CD14-positive monocyte (primary cell): ENCODE data around the gene COL11A1. TPM values are rescaled to one million over a fixed set of nuclear protein-coding genes. Genes with fewer than 3 reads are reported as not detected.

Experiments used
- DNase-seq, 3 donors: peaks; one replicate each; pipeline ENCODE4 v3.0.0-alpha.2; 2011 to 2022
- H2AFZ ChIP-seq: 2 replicates; pipeline ENCODE4 v1.6.0; 2012; ENCODE audit warnings: mild to moderate bottlenecking, low read depth, low read length, inconsistent platforms; ENCODE audit not compliant: insufficient read depth, poor library complexity, severe bottlenecking
- H3K27ac ChIP-seq, 2 donors: 1 replicate in 1 of 2; 2 replicates in 1 of 2; pipeline ENCODE4 v1.5.1; 2012 to 2013; ENCODE audit warnings: low read length in 2 of 2, control low read depth in 1 of 2, inconsistent platforms in 1 of 2, low read depth in 1 of 2, mild to moderate bottlenecking in 1 of 2
- H3K27me3 ChIP-seq, 2 donors: one replicate each; pipeline versions ENCODE4 v1.6.0 to v1.6.1; 2011 to 2013; ENCODE audit warnings: low read length in 2 of 2; ENCODE audit not compliant: control insufficient read depth in 2 of 2, insufficient read depth in 2 of 2
- H3K36me3 ChIP-seq, 2 donors: replicated peaks in 1 of 2; 1 replicate in 1 of 2; 2 replicates in 1 of 2; pipeline versions ENCODE4 v1.5.1 to v1.6.1; 2012 to 2013; ENCODE audit warnings: low read length in 2 of 2, control low read depth in 1 of 2, inconsistent platforms in 1 of 2, mild to moderate bottlenecking in 1 of 2; ENCODE audit not compliant: insufficient read depth in 2 of 2, control insufficient read depth in 1 of 2
- H3K4me1 ChIP-seq, 2 donors: 1 replicate in 1 of 2; 2 replicates in 1 of 2; pipeline versions ENCODE4 v1.5.1 to v1.6.1; 2012 to 2013; ENCODE audit warnings: low read length in 2 of 2, control low read depth in 1 of 2, inconsistent platforms in 1 of 2, mild to moderate bottlenecking in 1 of 2, moderate library complexity in 1 of 2; ENCODE audit not compliant: insufficient read depth in 2 of 2, control insufficient read depth in 1 of 2
- H3K4me2 ChIP-seq: replicated peaks from 2 replicates; pipeline ENCODE3; 2012; ENCODE audit warnings: low read length, moderate library complexity, mild to moderate bottlenecking; ENCODE audit not compliant: poor library complexity, severe bottlenecking; ENCODE audit errors: extremely low read depth
- H3K4me3 ChIP-seq, 3 experiments: fragments of 200-600 bp in 1 of 3; sonication (generic) in 1 of 3; replicated peaks in 1 of 3; 1 replicate in 2 of 3; 2 replicates in 1 of 3; pipeline ENCODE4 v1.5.1; 2011 to 2013; ENCODE audit warnings: low read length in 3 of 3, mild to moderate bottlenecking in 3 of 3, control low read depth in 2 of 3, low read depth in 2 of 3, inconsistent platforms in 1 of 3, moderate library complexity in 1 of 3
- H3K79me2 ChIP-seq: 2 replicates; pipeline ENCODE4 v1.6.0; 2012; ENCODE audit warnings: mild to moderate bottlenecking, control low read depth, inconsistent platforms, low read length, moderate library complexity; ENCODE audit not compliant: insufficient read depth
- H3K9ac ChIP-seq: 2 replicates; pipeline ENCODE4 v1.6.0; 2017; ENCODE audit warnings: low read length, mild to moderate bottlenecking; ENCODE audit not compliant: insufficient read depth, poor library complexity, severe bottlenecking
- H3K9me3 ChIP-seq, 2 donors: replicated peaks in 1 of 2; 1 replicate in 1 of 2; 2 replicates in 1 of 2; pipeline versions ENCODE4 v1.5.1 to v1.6.1; 2012 to 2013; ENCODE audit warnings: low read length in 2 of 2, control low read depth in 1 of 2; ENCODE audit not compliant: control insufficient read depth in 1 of 2, insufficient read depth in 1 of 2
- H4K20me1 ChIP-seq: 2 replicates; pipeline ENCODE4 v1.6.0; 2012; ENCODE audit warnings: mild to moderate bottlenecking, low read length, control low read depth, moderate library complexity; ENCODE audit not compliant: insufficient read depth
- H3K27ac Mint-ChIP-seq, 7 donors: one replicate each; pipeline ENCODE4 v1.8.0; 2020; ENCODE audit warnings: mild to moderate bottlenecking in 7 of 7, mixed read lengths in 7 of 7, moderate library complexity in 6 of 7, inconsistent platforms in 2 of 7
- H3K27me3 Mint-ChIP-seq, 3 donors: one replicate each; pipeline ENCODE4 v1.8.0; 2021 to 2022; ENCODE audit warnings: low read depth in 3 of 3, mild to moderate bottlenecking in 3 of 3, mixed read lengths in 3 of 3, moderate library complexity in 3 of 3, inconsistent platforms in 1 of 3
- H3K36me3 Mint-ChIP-seq, 2 donors: one replicate each; pipeline ENCODE4 v1.8.0; 2020; ENCODE audit warnings: mixed read lengths in 2 of 2, inconsistent platforms in 1 of 2, mild to moderate bottlenecking in 1 of 2
- H3K4me1 Mint-ChIP-seq: one replicate; pipeline ENCODE4 v1.8.0; 2020; ENCODE audit warnings: mild to moderate bottlenecking, mixed read lengths
- H3K4me3 Mint-ChIP-seq, 2 donors: one replicate each; pipeline ENCODE4 v1.8.0; 2020; ENCODE audit warnings: mild to moderate bottlenecking in 2 of 2, mixed read lengths in 2 of 2, moderate library complexity in 1 of 2
- H3K9me3 Mint-ChIP-seq, 7 donors: one replicate each; pipeline ENCODE4 v1.8.0; 2020 to 2022; ENCODE audit warnings: mixed read lengths in 7 of 7, mild to moderate bottlenecking in 6 of 7, moderate library complexity in 6 of 7, inconsistent platforms in 2 of 7
- CTCF ChIP-seq: fragments of 200-600 bp; IDR thresholded peaks from one replicate; pipeline ENCODE4 v1.8.0; 2022; ENCODE audit warnings: antibody characterized with exemption, mild to moderate bottlenecking
- WGBS: methylation state at CpG from one replicate; pipeline ENCODE4 v1.1.5; 2013; ENCODE audit warnings: missing lambda C conversion rate; ENCODE audit not compliant: insufficient coverage; 5-methylcytosine and 5-hydroxymethylcytosine counted together
- intact Hi-C, 2 donors: fragments of 100-400 bp; cut with micrococcal nuclease; formaldehyde crosslinking; loops; one replicate each; pipeline versions ENCODE4 v1.15.0 to v1.15.1; 2023
- polyA plus RNA-seq, 3 donors: library from polyadenylated mRNA; depleted of rRNA in 1 of 3; unstranded in 2 of 3; stranded (reverse) in 1 of 3; fragments of 300-500 nt in 2 of 3; fragments of >200 nt in 1 of 3; fragmentation: Illumina TruSeq in 2 of 3; gene quantifications; 1 replicate in 2 of 3; 2 replicates in 1 of 3; pipeline ENCODE4 v1.2.3, GENCODE V29; 2012 to 2021

Gene COL11A1
- polyA plus RNA-seq, 3 donors: not detected

GRCh38 chr1:102891868-102892625 lies 216.3 kb downstream of the COL11A1 start:
- H3K9me3 ChIP-seq: no peaks in the 10 kb centered on the region
- DNase-seq: no peak
- no peaks in the 10 kb centered on the region for H3K36me3 ChIP-seq
- H3K4me1 ChIP-seq: no peaks in the 10 kb centered on the region
- Mint-ChIP-seq H3K9me3 (peaks cover 0 to 2% (median 0%) of the 10 kb centered on the region in 7 donors), H3K4me1 (no peaks in the 10 kb centered on the region), H3K27ac (no peak overlapping the region), H3K4me3 (no peak overlapping the region), H3K27me3 (no peaks in the 10 kb centered on the region), H3K36me3 (no peaks in the 10 kb centered on the region)
- intact Hi-C loops: no loop called here
- no peaks in the 10 kb centered on the region for H3K79me2 ChIP-seq
- no peak for TF ChIP-seq CTCF
- WGBS: 100% methylated on average over 2 of the region's 4 CpGs
- no peak overlapping the region for H3K27ac ChIP-seq
- no peaks in the 10 kb centered on the region for H4K20me1 ChIP-seq
- no peak overlapping the region for H3K4me2 ChIP-seq
- no peak overlapping the region for H2AFZ ChIP-seq
- no peaks in the 10 kb centered on the region for H3K27me3 ChIP-seq
- no peak overlapping the region for H3K4me3 ChIP-seq
- H3K9ac ChIP-seq: no peak overlapping the region

DNA sequence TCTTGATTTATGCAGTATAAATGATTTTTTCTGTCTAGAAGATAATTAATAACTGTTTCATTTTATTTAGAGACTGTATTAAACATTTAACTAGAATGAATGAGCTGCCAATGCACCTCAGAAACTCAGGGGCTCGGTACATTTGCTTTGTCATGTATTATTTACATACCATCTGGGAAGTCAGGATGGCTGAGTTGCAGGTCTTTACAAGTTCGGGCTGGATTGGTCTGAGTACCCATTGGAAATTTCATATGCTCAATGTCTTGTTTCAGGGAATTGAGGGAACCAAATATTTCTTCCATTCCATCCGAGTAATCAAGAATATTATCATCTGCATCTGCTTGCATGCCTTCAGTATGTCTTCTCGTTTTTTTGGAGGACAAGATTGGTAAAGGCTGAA lies 221.7 kb downstream of the COL11A1 start:
- Mint-ChIP-seq H3K4me1 (no peaks in the 10 kb centered on the region), H3K27me3 (no peaks in the 10 kb centered on the region), H3K36me3 (no peaks in the 10 kb centered on the region), H3K9me3 (peaks cover 0 to 2% (median 0%) of the 10 kb centered on the region in 7 donors), H3K27ac (no peak overlapping the region), H3K4me3 (no peak overlapping the region)
- Histone ChIP-seq H3K36me3 (no peaks in the 10 kb centered on the region), H3K27me3 (no peaks in the 10 kb centered on the region), H3K4me2 (no peak overlapping the region), H3K9me3 (no peaks in the 10 kb centered on the region), H3K27ac (no peak overlapping the region), H3K4me1 (no peaks in the 10 kb centered on the region), H3K9ac (no peak overlapping the region), H3K4me3 (no peak overlapping the region), H4K20me1 (no peaks in the 10 kb centered on the region), H3K79me2 (no peaks in the 10 kb centered on the region), H2AFZ (no peak overlapping the region)
- no peak for TF ChIP-seq CTCF
- no peak for DNase-seq
- intact Hi-C loops: no loop called here
- WGBS: 71% methylated on average over 1 of the region's 4 CpGs
